ENCODE measurements around the gene AHRR. TPM values are rescaled to one million over a fixed set of nuclear protein-coding genes. Genes with fewer than 3 reads are reported as not detected.

AHRR gene
- total and polyA plus RNA-seq, 2 experiments from 2014 or later: 0.27 to 1.8 TPM

DNA sequence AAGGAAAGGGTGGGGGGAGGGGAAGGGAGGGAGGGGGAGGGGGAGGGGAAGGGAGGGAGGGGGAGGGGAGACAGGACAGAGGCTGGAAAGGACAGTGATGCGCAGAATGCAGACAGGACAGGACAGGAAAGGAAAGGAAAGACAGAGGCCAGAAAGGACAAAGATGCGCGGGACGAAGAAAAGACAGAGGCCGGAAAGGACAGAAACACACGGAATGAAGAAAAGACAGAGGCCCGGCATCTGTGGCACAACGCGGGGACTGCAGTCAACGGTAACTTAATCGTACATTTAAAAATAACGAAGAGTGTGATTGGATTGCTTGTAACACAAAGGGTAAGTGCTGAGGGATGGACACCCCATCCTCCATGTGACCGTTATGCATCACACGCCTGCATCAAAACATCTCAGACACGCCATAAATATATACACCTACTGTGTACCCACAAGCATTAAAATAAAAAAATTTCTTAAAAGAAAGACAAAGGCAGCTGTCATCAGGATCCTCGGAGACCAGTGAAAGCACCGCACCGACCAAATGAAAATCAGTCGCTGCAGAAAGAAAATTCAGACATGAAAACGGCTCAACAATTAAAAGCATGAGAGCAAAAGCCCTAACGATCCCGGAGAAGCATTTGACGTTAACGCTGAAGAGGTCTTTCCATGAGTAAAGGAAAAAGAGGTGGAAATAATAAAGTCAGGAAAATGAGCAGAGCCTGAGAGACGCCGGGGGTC is 68.5 kb downstream of the AHRR start:
- H3K4me2 ChIP-seq: no peak overlapping the region
- H3K4me3 Mint-ChIP-seq: no peak overlapping the region; the same call in 2 of the 3 replicates

More for the DNA sequence above, 68.5 kb downstream of the AHRR start:
- Histone ChIP-seq H4K20me1 (replicated peaks; ENCODE audit: insufficient read depth) (no peaks in the 10 kb centered on the region), H2AFZ (no peak overlapping the region), H3K27me3 (ENCODE audit: insufficient read depth) (no peaks in the 10 kb centered on the region), H3K27ac (ENCODE audit: low read depth) (no peak overlapping the region), H3F3A (replicated peaks; ENCODE audit: low read depth) (peaks cover 6% of the 10 kb centered on the region; the same call in 1 of the 2 replicates), H3K36me3 (ENCODE audit: insufficient read depth) (no peaks in the 10 kb centered on the region), H3K4me1 (ENCODE audit: insufficient read depth) (no peaks in the 10 kb centered on the region), H3K79me2 (replicated peaks; ENCODE audit: insufficient read depth) (no peaks in the 10 kb centered on the region), H3K4me3 (no peak overlapping the region), H3K9me2 (ENCODE audit: insufficient read depth) (no peaks in the 10 kb centered on the region)
- Mint-ChIP-seq H3K36me3 (ENCODE audit: low read depth) (peaks cover 2% of the 10 kb centered on the region; the same call in 1 of the 3 replicates), H3K9me3 (peaks cover 3% of the 10 kb centered on the region; the same call in 2 of the 3 replicates), H3K4me1 (peaks cover 33% of the 10 kb centered on the region), H3K27me3 (ENCODE audit: insufficient read depth, low read depth, poor library complexity) (peaks cover 20% of the 10 kb centered on the region), H3K27ac (no peak overlapping the region)
- no peak for DNase-seq (ENCODE audit: low spot score)
- TF ChIP-seq ZNF114 (CRISPR knock-in tag; IDR thresholded peaks at IDR 0.05) (no peak), CREB1 (CRISPR knock-in tag; IDR thresholded peaks at IDR 0.05; ENCODE audit: low read depth) (no peak), EZH2phosphoT487 (IDR thresholded peaks at IDR 0.05; ENCODE audit: unreplicated experiment) (no peak), NANOG (IDR thresholded peaks at IDR 0.05; ENCODE audit: borderline replicate concordance) (no peak), ZNF331 (CRISPR knock-in tag; IDR thresholded peaks at IDR 0.05; ENCODE audit: low read depth) (no peak), POLR2AphosphoS5 (IDR thresholded peaks at IDR 0.05; ENCODE audit: low read depth) (no peak)
- TF ChIP-seq, protein P1, sequence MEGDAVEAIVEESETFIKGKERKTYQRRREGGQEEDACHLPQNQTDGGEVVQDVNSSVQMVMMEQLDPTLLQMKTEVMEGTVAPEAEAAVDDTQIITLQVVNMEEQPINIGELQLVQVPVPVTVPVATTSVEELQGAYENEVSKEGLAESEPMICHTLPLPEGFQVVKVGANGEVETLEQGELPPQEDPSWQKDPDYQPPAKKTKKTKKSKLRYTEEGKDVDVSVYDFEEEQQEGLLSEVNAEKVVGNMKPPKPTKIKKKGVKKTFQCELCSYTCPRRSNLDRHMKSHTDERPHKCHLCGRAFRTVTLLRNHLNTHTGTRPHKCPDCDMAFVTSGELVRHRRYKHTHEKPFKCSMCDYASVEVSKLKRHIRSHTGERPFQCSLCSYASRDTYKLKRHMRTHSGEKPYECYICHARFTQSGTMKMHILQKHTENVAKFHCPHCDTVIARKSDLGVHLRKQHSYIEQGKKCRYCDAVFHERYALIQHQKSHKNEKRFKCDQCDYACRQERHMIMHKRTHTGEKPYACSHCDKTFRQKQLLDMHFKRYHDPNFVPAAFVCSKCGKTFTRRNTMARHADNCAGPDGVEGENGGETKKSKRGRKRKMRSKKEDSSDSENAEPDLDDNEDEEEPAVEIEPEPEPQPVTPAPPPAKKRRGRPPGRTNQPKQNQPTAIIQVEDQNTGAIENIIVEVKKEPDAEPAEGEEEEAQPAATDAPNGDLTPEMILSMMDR (conservative IDR thresholded peaks at IDR 0.05; ENCODE audit: low read depth in 2 of 2): no peak
- TF ChIP-seq, protein P2, sequence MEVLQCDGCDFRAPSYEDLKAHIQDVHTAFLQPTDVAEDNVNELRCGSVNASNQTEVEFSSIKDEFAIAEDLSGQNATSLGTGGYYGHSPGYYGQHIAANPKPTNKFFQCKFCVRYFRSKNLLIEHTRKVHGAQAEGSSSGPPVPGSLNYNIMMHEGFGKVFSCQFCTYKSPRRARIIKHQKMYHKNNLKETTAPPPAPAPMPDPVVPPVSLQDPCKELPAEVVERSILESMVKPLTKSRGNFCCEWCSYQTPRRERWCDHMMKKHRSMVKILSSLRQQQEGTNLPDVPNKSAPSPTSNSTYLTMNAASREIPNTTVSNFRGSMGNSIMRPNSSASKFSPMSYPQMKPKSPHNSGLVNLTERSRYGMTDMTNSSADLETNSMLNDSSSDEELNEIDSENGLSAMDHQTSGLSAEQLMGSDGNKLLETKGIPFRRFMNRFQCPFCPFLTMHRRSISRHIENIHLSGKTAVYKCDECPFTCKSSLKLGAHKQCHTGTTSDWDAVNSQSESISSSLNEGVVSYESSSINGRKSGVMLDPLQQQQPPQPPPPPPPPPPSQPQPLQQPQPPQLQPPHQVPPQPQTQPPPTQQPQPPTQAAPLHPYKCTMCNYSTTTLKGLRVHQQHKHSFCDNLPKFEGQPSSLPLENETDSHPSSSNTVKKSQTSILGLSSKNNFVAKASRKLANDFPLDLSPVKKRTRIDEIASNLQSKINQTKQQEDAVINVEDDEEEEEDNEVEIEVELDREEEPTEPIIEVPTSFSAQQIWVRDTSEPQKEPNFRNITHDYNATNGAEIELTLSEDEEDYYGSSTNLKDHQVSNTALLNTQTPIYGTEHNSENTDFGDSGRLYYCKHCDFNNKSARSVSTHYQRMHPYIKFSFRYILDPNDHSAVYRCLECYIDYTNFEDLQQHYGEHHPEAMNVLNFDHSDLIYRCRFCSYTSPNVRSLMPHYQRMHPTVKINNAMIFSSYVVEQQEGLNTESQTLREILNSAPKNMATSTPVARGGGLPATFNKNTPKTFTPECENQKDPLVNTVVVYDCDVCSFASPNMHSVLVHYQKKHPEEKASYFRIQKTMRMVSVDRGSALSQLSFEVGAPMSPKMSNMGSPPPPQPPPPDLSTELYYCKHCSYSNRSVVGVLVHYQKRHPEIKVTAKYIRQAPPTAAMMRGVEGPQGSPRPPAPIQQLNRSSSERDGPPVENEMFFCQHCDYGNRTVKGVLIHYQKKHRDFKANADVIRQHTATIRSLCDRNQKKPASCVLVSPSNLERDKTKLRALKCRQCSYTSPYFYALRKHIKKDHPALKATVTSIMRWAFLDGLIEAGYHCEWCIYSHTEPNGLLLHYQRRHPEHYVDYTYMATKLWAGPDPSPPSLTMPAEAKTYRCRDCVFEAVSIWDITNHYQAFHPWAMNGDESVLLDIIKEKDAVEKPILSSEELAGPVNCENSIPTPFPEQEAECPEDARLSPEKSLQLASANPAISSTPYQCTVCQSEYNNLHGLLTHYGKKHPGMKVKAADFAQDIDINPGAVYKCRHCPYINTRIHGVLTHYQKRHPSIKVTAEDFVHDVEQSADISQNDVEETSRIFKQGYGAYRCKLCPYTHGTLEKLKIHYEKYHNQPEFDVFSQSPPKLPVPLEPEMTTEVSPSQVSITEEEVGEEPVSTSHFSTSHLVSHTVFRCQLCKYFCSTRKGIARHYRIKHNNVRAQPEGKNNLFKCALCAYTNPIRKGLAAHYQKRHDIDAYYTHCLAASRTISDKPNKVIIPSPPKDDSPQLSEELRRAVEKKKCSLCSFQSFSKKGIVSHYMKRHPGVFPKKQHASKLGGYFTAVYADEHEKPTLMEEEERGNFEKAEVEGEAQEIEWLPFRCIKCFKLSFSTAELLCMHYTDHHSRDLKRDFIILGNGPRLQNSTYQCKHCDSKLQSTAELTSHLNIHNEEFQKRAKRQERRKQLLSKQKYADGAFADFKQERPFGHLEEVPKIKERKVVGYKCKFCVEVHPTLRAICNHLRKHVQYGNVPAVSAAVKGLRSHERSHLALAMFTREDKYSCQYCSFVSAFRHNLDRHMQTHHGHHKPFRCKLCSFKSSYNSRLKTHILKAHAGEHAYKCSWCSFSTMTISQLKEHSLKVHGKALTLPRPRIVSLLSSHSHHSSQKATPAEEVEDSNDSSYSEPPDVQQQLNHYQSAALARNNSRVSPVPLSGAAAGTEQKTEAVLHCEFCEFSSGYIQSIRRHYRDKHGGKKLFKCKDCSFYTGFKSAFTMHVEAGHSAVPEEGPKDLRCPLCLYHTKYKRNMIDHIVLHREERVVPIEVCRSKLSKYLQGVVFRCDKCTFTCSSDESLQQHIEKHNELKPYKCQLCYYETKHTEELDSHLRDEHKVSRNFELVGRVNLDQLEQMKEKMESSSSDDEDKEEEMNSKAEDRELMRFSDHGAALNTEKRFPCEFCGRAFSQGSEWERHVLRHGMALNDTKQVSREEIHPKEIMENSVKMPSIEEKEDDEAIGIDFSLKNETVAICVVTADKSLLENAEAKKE (CRISPR knock-in tag; IDR thresholded peaks at IDR 0.05): no peak
- TF ChIP-seq, protein P3, sequence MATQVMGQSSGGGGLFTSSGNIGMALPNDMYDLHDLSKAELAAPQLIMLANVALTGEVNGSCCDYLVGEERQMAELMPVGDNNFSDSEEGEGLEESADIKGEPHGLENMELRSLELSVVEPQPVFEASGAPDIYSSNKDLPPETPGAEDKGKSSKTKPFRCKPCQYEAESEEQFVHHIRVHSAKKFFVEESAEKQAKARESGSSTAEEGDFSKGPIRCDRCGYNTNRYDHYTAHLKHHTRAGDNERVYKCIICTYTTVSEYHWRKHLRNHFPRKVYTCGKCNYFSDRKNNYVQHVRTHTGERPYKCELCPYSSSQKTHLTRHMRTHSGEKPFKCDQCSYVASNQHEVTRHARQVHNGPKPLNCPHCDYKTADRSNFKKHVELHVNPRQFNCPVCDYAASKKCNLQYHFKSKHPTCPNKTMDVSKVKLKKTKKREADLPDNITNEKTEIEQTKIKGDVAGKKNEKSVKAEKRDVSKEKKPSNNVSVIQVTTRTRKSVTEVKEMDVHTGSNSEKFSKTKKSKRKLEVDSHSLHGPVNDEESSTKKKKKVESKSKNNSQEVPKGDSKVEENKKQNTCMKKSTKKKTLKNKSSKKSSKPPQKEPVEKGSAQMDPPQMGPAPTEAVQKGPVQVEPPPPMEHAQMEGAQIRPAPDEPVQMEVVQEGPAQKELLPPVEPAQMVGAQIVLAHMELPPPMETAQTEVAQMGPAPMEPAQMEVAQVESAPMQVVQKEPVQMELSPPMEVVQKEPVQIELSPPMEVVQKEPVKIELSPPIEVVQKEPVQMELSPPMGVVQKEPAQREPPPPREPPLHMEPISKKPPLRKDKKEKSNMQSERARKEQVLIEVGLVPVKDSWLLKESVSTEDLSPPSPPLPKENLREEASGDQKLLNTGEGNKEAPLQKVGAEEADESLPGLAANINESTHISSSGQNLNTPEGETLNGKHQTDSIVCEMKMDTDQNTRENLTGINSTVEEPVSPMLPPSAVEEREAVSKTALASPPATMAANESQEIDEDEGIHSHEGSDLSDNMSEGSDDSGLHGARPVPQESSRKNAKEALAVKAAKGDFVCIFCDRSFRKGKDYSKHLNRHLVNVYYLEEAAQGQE (IDR thresholded peaks at IDR 0.05; ENCODE audit: unreplicated experiment): no peak
- no peak for ATAC-seq
